ENCODE results near the gene AHNAK.

Gene AHNAK

DNA sequence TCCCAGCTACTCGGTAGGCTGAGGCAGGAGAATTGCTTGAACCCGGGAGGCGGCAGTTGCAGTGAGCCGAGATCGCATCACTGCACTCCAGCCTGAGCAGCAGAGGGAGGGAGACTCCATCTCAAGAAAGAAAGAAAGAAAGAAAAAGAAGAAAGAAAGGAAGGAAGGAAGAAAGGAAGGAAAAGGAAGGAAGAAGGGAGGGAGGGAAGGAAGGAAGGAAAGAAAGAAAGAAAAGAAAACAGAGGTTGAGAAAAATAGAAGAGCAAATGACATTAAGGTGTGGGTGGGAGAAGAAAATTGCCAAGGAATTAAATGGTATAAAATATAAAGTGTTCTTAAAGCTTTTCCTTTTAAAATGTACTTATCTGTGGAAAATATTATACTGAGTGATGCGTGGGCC, 49.9 kb downstream of the AHNAK start:
- DNase-seq = no peak

DNA sequence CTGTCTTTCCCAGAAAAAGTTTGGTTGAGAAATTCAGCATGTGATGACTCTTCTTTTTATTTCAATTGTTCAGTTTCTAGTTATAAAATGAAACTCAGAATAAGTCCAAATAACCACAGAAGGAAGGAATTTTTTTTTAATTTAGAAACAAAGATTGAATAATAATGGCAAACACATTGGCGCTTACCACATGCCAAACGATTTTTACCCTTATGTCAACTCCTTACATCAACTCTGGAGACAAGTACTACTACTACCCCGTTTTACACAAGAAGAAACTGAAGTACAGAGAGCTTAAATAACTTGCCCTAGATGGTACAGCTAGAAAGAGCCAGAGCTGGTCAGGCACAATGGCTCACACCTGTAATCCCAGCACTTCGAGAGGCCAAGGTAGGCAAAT, 52.4 kb downstream of the AHNAK start:
- no peak for DNase-seq

DNA sequence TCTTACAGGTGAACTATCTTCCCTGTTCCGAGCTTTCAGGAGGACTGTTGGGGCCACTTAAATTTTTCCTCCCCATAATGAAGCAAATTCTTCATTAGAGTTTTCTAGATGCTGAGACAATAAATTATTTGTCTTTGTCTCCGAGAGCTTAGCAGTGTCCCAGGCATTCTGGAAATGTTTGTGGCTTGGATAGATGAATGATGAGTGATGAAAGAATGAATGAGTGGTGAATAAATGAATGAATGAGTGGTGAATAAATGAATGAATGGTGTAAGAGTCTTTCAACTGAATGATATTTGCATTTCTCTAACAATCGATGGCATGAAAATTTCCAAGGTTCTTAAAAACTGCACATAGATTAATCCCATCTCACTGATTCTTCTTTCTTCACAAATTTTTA, 52.8 kb downstream of the AHNAK start:
- DNase-seq = no peak

GRCh38 chr11:62492586-62492985, 54.0 kb downstream of the AHNAK start:
- DNase-seq = no peak

- no peak for DNase-seq
These were observed 54.9 kb downstream of the AHNAK start for GRCh38 chr11:62491571-62492329.

DNA sequence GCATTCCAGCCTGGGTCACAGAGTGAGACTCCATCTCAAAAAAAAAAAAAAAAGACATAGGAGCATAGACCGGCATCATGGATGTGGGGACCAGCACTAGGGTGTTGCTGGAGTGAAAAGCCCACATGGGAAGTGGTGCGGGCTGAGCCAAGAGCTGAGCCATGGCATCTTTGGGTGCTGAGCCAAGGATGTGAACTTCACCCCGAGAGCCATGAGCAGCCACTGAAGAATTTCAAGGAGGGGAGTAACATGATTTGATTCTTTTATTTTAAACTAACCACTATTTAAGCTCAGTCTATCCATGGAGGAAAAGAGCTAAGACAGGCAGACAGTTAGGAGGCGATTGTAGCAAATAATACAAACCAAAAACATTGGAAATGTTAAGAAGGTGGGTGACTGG, 57.4 kb downstream of the AHNAK start:
- no peak for DNase-seq

DNA sequence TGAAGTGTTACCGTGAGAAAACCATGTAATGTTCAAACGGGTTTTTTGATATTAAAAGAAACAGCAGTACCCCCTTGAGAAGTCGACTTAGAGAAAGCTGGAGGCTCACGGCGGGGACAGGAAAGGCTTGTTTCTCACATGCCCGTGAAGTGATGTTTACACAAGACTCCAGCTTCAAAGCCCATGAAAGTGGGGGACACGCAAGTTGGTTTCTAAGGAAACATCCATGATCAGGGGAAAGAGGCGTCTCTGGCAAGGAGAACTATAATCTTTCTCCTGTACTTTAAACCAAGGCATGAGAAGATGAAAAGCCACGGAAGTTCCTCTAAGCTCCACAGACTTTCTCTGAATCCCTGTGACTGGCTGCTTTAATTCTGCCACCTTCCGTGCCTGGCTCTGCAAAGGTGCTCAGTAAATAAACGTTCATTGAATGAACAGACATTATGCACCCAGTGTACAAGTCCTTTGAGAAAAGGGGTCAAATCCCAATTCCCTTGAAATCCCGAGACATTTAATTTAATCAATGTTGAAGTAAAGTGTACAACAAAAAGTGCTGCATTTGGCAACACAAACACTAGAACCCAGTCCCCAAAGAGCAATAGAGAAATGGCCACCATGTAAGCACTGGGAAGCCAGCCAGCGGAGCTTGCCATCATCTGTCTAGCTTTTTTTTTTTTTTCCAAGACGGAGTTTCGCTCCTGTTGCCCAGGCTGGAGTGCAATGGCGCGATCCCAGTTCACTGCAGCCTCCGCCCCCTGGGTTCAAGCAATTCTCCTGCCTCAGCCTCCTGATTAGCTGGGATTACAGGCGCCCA, 58.7 kb downstream of the AHNAK start:
- DNase-seq = no peak

- no peak for DNase-seq
These were observed 59.5 kb downstream of the AHNAK start for GRCh38 chr11:62487136-62487535.

DNA sequence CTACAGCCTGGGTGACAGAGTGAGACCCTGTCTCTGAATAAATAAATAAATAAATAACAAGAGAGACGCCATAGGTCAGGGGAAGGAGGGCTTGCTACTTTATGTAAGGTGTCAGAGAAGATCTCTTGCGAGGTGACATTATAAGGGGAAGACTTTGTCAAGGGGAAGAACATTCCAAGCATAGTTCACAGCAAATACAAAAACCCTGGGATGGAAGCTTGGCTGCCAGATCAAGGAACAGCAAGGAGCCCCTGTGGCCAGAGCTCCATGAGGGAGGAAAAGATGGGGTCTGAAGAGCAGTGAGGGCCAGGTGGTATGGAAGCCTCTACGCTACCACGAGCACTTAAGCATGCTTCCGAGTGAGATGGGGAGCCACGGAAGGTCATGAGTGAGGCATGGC, 62.3 kb downstream of the AHNAK start:
- no peak for DNase-seq

DNA sequence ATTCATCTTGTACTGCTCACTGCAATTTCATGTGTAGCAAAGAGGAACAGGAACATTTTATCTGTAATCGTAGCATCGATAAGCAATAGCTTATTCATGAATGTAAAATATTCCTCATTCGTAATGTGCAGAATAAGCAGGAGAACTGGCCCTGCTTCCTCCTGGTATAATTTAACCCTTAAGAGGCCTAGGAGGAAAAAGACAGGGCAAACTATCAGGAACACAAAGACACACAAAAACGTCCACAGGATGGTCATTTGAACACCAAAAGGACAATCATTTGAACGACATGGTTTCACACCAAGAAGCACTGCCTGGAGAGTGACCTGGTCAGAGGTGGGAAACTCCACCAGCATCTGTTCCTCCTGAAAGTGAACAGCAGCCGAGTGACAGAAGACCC, 63.9 kb downstream of the AHNAK start:
- DNase-seq = no peak

- DNase-seq = no peak
These were observed 66.9 kb downstream of the AHNAK start for GRCh38 chr11:62479631-62480201.

DNA sequence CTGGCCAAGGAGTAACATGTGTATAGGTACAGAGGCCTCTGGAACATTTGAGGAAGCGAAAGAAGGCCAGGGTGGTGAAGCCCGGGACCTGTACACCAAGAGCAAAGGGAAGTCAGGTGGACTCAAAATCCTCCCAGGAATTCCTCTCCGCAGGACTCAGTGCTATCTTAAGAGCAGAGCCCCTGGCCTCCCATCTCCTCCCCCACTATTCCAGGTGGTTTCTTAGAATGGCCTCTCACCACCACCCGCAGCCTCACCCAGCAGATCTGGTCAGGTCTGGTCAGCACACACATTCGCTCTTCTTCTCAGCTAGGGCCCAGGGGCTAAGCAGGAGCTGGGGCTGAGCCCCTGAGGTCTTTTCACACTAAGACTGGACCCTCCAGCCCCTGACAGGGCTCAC, 68.7 kb downstream of the AHNAK start:
- no peak for DNase-seq

- DNase-seq = peak; percentile 9
These were observed 74.3 kb downstream of the AHNAK start for GRCh38 chr11:62472063-62472884.

GRCh38 chr11:62471603-62472002, 75.0 kb downstream of the AHNAK start:
- no peak for DNase-seq

- no peak for DNase-seq
These were observed 78.0 kb downstream of the AHNAK start for GRCh38 chr11:62468577-62468976.

- no peak for DNase-seq
These were observed 80.2 kb downstream of the AHNAK start for GRCh38 chr11:62466444-62466843.

DNA sequence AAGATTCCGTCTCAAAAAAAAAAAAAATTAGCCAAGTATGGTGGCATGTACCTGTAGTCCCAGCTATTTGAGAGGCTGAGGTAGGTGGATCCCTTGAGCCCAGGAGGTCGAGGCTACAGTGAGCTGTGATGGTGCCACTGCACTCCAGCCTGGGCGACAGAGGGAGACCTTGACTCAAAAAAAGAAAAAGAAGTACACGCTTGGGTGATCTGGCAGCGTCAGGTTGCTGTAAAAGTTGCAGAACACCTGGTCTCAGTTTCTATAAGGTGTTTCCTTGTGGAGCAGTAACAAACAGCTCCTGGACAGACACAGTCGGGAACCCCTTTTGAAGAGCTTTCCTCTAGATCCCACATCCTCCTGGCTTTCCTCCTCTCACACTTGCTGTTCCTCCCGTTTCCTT, 82.0 kb downstream of the AHNAK start:
- no peak for DNase-seq

DNA sequence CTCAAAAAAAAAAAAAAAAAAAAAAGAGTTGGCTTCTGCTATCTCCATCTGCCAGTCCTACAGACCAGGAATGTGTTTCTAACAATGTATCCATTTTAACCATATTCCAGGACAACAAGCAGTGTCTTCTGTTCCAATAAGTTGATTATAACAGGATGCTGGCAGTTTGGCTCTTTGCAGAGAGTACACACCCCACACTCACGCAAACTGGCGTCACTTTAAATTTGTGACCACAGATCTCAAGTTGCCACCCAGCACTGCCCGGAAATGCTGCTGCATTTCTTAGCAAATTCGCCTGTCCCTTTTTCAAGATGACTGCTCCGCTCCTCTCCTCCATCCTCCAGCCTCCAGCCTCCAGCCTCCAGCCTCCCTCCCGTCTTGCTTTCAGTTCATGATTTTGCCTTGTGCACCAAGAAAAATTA, 83.5 kb downstream of the AHNAK start:
- DNase-seq = no peak

DNA sequence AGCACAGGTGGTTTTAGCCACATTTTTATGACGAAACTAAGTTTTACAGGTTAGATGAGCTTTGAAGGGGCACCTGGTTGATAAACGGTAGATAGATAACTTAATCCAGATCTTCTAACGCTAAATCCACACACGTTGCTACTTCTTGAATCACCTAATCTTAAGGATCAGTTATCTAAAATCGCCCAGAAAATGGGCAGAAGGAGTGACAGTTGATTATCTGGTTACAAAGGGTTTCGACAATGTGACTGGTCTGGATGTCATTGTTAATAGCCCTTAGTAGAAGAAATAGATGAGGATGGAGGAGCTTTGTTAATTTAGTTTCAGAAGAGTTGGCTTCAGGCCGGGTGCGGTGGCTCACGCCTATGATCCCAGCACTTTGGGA, 84.1 kb downstream of the AHNAK start:
- no peak for DNase-seq

DNA sequence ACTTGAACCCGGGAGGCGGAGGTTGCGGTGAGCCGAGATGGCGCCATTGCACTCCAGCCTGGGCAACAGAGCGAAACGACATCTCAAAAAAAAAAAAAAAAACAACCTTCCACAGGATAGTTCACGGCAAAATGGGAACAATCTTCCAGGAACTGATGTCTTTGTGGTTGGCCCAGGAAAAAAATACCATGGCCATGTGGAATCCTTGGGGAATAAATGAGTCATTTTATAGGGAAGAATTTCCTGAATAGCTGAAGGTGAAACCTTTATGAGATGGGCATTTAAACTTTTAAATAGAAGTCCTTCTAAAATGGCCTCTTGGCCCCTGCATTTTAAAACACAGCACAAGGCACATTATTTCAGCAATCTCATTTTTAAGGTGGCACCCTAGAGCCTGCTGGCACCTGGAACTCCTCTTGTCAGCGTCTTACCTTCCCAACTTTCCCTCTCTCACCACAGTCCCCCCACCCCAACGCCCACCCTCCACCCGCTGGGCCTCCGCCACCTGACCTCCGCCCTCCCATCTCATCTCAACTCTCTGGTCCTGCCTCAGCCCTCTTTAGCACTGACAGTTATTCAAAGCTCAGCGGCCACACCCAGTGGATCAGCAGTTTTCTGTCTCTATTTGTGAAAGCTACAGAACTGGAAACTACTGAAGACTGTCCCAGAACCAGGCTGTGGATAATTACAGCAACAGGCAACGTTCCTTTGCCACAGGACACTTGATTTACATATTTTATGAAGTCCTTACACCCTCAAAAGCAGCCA, 84.7 kb downstream of the AHNAK start:
- no peak for DNase-seq

- no peak for DNase-seq
These were observed 87.5 kb downstream of the AHNAK start for GRCh38 chr11:62459080-62459479.

DNA sequence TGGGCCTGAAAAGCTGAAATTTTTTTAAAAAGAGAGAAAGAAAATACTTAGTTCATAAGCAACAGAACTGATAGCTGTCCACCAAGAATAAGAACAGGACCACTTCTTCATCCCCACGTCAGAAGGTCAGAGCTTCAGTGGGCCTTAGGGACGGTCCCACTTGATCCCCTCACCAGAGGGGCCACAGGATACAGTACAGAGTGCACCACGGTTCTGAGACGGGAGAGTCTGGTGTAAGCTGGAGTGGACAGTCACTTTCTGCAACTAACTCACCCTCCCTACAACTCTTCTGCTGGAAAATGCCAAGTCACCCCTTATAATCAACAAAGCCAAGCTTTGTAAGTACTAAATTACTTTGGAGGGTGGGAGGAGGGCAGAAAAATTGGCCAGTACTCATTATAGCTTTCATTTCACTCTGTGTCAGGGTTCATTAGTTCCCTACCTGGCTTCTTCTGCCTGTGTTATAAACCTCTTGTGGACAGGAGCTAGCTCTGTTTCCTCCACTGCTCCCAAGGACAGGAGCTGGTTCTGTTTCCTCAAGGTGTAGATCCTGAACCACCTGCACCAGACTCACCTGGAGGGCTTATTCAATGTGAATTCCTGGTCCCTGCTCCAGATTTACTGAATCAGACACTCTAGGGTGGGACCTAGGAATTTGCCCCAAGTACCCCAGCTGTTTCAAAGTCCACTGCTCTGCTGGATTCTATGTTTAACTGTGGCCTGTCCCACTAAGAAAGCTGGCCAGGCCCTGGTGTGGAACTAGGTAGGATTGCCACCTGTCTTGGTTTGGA, 88.2 kb downstream of the AHNAK start:
- no peak for DNase-seq

Measured in stimulated activated CD4-positive, alpha-beta T cell treated with anti-CD3 and anti-CD28 coated beads, Interleukin-15, amount 100 ng/mL, for 24 hours (primary cell).